Adrenal gland (tissue), 5 donors: Measurements from ENCODE around the gene SERTAD3.

Experiments used
- POLR2A ChIP-seq, 2 donors: fragments of 450-650 bp; IDR thresholded peaks; one replicate each; pipeline ENCODE4 v1.6.1; 2017; ENCODE audit warnings: antibody characterized with exemption in 2 of 2, mild to moderate bottlenecking in 2 of 2, moderate library complexity in 1 of 2
- TF ChIP-seq, protein P1 (sequence below), 6 experiments: fragments of 450-650 bp in 4 of 6; fragments of 200-600 bp in 2 of 6; sonication (generic) in 1 of 6; IDR thresholded peaks; 1 replicate in 5 of 6; 2 replicates in 1 of 6; pipeline versions ENCODE4 v1.5.1 to v1.8.0; 2016 to 2021; ENCODE audit warnings: antibody characterized with exemption in 6 of 6, mild to moderate bottlenecking in 2 of 6, moderate library complexity in 1 of 6
- donor health status: DM: no; HTN: no; CAD: no.

GRCh38 chr19:40492274-40492673, 48.1 kb upstream of the SERTAD3 start:
- no peak for TF ChIP-seq POLR2A (IDR thresholded peaks at IDR 0.05)
- TF ChIP-seq, protein P1, sequence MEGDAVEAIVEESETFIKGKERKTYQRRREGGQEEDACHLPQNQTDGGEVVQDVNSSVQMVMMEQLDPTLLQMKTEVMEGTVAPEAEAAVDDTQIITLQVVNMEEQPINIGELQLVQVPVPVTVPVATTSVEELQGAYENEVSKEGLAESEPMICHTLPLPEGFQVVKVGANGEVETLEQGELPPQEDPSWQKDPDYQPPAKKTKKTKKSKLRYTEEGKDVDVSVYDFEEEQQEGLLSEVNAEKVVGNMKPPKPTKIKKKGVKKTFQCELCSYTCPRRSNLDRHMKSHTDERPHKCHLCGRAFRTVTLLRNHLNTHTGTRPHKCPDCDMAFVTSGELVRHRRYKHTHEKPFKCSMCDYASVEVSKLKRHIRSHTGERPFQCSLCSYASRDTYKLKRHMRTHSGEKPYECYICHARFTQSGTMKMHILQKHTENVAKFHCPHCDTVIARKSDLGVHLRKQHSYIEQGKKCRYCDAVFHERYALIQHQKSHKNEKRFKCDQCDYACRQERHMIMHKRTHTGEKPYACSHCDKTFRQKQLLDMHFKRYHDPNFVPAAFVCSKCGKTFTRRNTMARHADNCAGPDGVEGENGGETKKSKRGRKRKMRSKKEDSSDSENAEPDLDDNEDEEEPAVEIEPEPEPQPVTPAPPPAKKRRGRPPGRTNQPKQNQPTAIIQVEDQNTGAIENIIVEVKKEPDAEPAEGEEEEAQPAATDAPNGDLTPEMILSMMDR (IDR thresholded peaks at IDR 0.05), result no peak
